ENCODE measurements around the gene FBF1.
"Not testable (repeated sequence)": the region's sequence is repeated elsewhere in the genome, so short reads cannot be mapped to it uniquely, and the experiment has no call there.

DNA sequence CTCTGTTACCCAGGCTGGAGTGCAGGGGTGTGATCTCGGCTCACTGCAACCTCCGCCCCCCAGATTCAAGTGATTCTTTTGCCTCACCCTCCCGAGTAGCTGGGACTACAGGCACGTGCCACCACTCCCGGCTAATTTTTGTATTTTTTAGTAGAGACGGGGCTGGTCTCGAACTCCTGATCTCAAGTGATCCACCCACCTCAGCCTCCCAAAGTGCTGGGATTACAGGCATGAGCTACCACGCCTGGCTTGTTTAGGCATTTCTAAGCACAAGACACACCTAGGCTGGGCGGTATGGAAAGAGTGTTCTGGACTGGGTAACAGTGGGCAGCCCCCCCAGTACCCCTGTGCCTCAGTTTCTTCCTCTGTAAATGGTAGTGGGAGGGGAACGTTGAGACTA, 70.6 kb downstream of the FBF1 start:
- not testable (repeated sequence) for TF ChIP-seq CTCF (IDR thresholded peaks at IDR 0.05; ENCODE audit: low read depth, low read length); EZH2phosphoT487 (IDR thresholded peaks at IDR 0.05; ENCODE audit: low read depth)

All from OCI-LY3 (cell line).